Naive thymus-derived CD8-positive, alpha-beta T cell (primary cell): ENCODE measurements around the gene VSTM4. TPM values are rescaled to one million over a fixed set of nuclear protein-coding genes. Genes with fewer than 3 reads are reported as not detected.

ENCODE experiments used
- ATAC-seq, 2 donors: fragments of 150-1000 bp; cut with Tn5 transposase in 1 of 2; sonication (Bioruptor Pico), chemical (Tn5 transposase) in 1 of 2; 1 replicate in 1 of 2; 2 replicates in 1 of 2; pipeline ENCODE4 v1.10.0; 2021; ENCODE audit warnings: mild to moderate bottlenecking in 2 of 2, moderate library complexity in 2 of 2
- POLR2A ChIA-PET: fragments of 350-600 bp; sonication (Branson Sonifier 250); formaldehyde crosslinking; loops from one replicate; lab custom pipeline; 2021; ENCODE audit warnings: antibody characterized with exemption; lab: Charles Lee
- DNase-seq, 10 donors: peaks; one replicate each; pipeline versions ENCODE4 v3.0.0 to v3.0.0-alpha.2; 2020 to 2022
- H3K27ac Mint-ChIP-seq, 10 donors: one replicate each; pipeline ENCODE4 v1.8.0; 2020 to 2022; ENCODE audit warnings: mild to moderate bottlenecking in 10 of 10, mixed read lengths in 10 of 10, moderate library complexity in 4 of 10, inconsistent platforms in 1 of 10
- H3K27me3 Mint-ChIP-seq, 5 donors: one replicate each; pipeline ENCODE4 v1.8.0; 2021 to 2022; ENCODE audit warnings: mixed read lengths in 5 of 5
- H3K36me3 Mint-ChIP-seq, 3 donors: one replicate each; pipeline ENCODE4 v1.8.0; 2020 to 2022; ENCODE audit warnings: mixed read lengths in 3 of 3, mild to moderate bottlenecking in 2 of 3, inconsistent platforms in 1 of 3
- H3K4me1 Mint-ChIP-seq, 4 donors: one replicate each; pipeline ENCODE4 v1.8.0; 2021 to 2022; ENCODE audit warnings: mixed read lengths in 4 of 4
- H3K4me3 Mint-ChIP-seq, 10 donors: one replicate each; pipeline ENCODE4 v1.8.0; 2020 to 2022; ENCODE audit warnings: mild to moderate bottlenecking in 10 of 10, mixed read lengths in 10 of 10, moderate library complexity in 6 of 10, inconsistent platforms in 1 of 10
- H3K9me3 Mint-ChIP-seq, 9 donors: one replicate each; pipeline ENCODE4 v1.8.0; 2020 to 2022; ENCODE audit warnings: mixed read lengths in 9 of 9, mild to moderate bottlenecking in 3 of 9, inconsistent platforms in 1 of 9, moderate library complexity in 1 of 9
- polyA plus RNA-seq, 3 donors: library from polyadenylated mRNA; unstranded; fragments of 300-500 nt; fragmentation: Illumina TruSeq; gene quantifications; one replicate each; pipeline ENCODE4 v1.2.3, GENCODE V29; 2021
- total RNA-seq, 8 experiments: library from RNA in 2 of 8; stranded (reverse) in 2 of 8; gene quantifications; one replicate each; pipeline ENCODE4 v1.2.3 and lab custom pipeline; 2021 to 2026

Gene VSTM4, protein sequence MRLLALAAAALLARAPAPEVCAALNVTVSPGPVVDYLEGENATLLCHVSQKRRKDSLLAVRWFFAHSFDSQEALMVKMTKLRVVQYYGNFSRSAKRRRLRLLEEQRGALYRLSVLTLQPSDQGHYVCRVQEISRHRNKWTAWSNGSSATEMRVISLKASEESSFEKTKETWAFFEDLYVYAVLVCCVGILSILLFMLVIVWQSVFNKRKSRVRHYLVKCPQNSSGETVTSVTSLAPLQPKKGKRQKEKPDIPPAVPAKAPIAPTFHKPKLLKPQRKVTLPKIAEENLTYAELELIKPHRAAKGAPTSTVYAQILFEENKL
- total RNA-seq: not detected
- under 1 TPM in 1 of 3 donors, not detected in 2; 0.07 TPM for polyA plus RNA-seq
- 0 to 0.09 (median 0) reads per million in 6 experiments for total RNA-seq (lab: John Stamatoyannopoulos, UW)

DNA sequence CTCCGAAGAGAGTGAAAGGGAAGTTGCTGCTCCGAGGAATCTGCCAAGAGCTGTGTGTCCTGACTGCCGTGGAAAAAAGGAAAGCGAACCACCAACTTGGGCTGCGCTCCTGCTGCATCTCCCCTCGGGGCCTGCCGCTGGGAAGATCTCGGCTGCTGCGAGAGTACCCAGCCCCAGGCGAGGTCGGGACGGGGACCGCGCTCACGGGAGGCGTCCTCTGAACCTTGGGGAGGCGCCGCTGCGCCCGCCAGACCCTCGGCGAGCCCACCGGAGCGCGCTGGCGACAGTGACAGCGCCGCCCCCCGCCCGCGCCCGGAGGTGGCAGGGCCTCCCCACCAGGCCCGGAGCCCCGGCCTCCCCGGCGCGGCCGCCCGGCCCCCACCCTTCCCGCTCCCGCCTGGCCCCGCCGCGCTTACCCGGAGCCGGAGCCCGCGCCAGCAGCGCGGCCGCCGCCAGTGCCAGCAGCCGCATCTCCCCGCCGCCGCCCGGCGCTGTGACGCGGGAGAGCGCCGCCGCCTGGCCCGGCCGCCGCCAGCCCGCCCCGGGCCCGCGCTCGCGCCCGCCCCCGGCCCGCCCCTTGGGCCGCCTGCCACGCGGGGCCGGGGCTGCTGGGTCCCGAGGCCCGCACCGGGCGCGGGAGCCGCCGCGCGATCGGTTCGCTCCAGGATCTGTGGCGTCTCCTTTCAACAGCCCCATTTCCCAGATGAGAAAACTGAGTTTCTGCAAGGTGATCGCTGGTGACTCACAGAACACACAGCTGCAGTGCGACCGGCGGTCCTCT is at the start of gene VSTM4:
VSTM4 (minus strand) TSS at position 508 of the 781 bp plus-strand sequence; CDS start at position 471, 37 bp downstream.
- DNase-seq (no peak), ATAC-seq (no peak)
- Mint-ChIP-seq H3K27ac (peak within 1 kb of the TSS in 2 of 10 donors; percentile 9 to 77), H3K4me1 (peaks cover 0 to 8% (median 3%) of the 10 kb centered on the region in 4 donors), H3K9me3 (no peaks in the 10 kb centered on the region), H3K27me3 (peaks cover 16 to 46% (median 22%) of the 10 kb centered on the region in 5 donors), H3K36me3 (no peaks in the 10 kb centered on the region), H3K4me3 (peak within 1 kb of the TSS in 4 of 10 donors; percentile 30 to 66 (median 34))
- POLR2A ChIA-PET: no interaction called here

- peak overlapping the region in 1 of 10 donors; percentile 12 for H3K4me3 Mint-ChIP-seq
- POLR2A ChIA-PET: no interaction called here
- peak in 1 of 10 donors; percentile 7 for DNase-seq
- H3K9me3 Mint-ChIP-seq: no peaks in the 10 kb centered on the region
- H3K27ac Mint-ChIP-seq: no peak overlapping the region
- H3K36me3 Mint-ChIP-seq: no peaks in the 10 kb centered on the region
- peak; percentile 49 to 56 for ATAC-seq
- peaks cover 4 to 9% (median 6%) of the 10 kb centered on the region in 4 donors for H3K4me1 Mint-ChIP-seq
- H3K27me3 Mint-ChIP-seq: peaks cover 0 to 21% (median 2%) of the 10 kb centered on the region in 5 donors
Measured at GRCh38 chr10:49164559-49165188, 49.4 kb upstream of the VSTM4 start.

DNA sequence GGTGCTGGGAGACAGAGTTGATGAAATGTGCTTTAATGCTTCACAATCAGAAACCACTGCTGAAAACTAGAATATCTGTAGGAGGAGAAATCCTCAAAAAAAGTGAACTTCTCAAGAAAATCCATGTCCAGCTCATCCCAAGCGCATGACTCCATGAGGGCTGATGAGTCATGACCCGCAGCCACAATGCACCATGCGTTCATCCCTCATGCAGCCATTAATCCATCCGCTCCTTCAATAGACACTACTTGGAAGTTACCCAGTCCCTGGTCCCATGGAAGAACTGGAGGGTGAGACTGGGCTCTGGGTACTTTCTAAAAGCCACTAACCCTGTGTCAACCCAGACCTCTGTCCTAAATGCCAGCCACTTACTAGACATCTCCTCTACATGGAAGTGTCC is 48.4 kb upstream of the VSTM4 start:
- POLR2A ChIA-PET: no interaction called here
- no peak for ATAC-seq
- Mint-ChIP-seq H3K4me1 (peaks cover 4 to 9% (median 6%) of the 10 kb centered on the region in 4 donors), H3K27me3 (peaks cover 0 to 24% (median 2%) of the 10 kb centered on the region in 5 donors), H3K4me3 (no peak overlapping the region), H3K9me3 (no peaks in the 10 kb centered on the region), H3K27ac (no peak overlapping the region), H3K36me3 (no peaks in the 10 kb centered on the region)
- DNase-seq: no peak

GRCh38 chr10:49162761-49163310 is 47.5 kb upstream of the VSTM4 start:
- Mint-ChIP-seq H3K27ac (no peak overlapping the region), H3K36me3 (no peaks in the 10 kb centered on the region), H3K9me3 (no peaks in the 10 kb centered on the region), H3K27me3 (peaks cover 0 to 24% (median 1%) of the 10 kb centered on the region in 5 donors), H3K4me3 (no peak overlapping the region), H3K4me1 (peaks cover 4 to 9% (median 8%) of the 10 kb centered on the region in 4 donors)
- DNase-seq: no peak
- POLR2A ChIA-PET: no interaction called here
- ATAC-seq: no peak

DNA sequence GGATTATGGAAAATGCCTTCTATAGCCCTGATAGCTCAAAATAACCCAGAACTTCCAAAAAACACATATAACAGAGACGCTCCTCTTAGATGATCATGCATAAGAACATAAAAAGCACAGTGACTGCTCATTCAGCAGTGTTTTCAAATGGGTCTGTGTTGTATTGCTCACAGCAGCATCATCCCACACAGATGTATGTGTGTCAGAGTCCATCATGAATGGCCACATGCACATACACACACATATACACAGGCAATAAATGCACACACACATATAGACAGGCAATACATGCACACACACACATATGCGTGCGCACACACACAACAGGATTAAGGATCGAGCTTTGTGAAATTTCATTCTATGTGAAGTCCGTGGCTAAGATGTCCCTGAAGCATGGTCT is 46.7 kb upstream of the VSTM4 start:
- ATAC-seq (no peak), DNase-seq (no peak)
- Mint-ChIP-seq H3K27me3 (peaks cover 0 to 24% (median 4%) of the 10 kb centered on the region in 5 donors), H3K36me3 (no peaks in the 10 kb centered on the region), H3K27ac (no peak overlapping the region), H3K9me3 (no peaks in the 10 kb centered on the region), H3K4me1 (peaks cover 4 to 15% (median 8%) of the 10 kb centered on the region in 4 donors), H3K4me3 (no peak overlapping the region)
- POLR2A ChIA-PET: no interaction called here

DNA sequence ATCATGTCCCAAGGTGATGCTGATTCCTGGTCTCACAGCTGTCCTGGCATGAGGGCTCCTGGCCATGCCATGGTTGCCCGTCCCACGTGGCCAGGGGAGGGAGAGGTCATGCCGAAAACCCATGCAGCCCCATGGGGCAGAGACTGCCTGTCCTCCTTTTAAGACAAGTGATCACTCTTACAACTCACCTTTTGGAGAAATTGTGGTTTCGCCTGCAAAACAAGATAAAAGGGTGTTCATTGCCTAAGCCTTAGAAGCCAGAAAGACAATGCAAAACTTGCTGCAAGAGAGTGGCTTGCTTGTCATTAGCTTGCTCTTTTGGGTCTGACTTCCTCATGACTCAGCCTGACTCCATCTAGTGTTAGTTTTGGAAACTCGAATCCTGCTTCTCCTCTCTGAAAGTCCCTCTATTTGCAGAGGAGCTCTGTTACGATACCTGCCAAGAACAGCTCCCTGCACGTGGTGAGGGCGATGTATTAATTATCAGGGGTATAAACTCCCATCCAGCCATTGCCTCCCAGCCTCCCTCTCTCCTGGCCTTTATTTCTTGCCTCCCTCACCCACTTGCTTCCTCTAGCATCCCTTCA is 46.2 kb upstream of the VSTM4 start:
- peaks cover 2 to 25% (median 6%) of the 10 kb centered on the region in 5 donors for H3K27me3 Mint-ChIP-seq
- POLR2A ChIA-PET: no interaction called here
- H3K4me1 Mint-ChIP-seq: peaks cover 4 to 19% (median 8%) of the 10 kb centered on the region in 4 donors
- no peaks in the 10 kb centered on the region for H3K9me3 Mint-ChIP-seq
- no peak overlapping the region for H3K4me3 Mint-ChIP-seq
- no peak overlapping the region for H3K27ac Mint-ChIP-seq
- DNase-seq (no peak), ATAC-seq (no peak)
- H3K36me3 Mint-ChIP-seq: no peaks in the 10 kb centered on the region

DNA sequence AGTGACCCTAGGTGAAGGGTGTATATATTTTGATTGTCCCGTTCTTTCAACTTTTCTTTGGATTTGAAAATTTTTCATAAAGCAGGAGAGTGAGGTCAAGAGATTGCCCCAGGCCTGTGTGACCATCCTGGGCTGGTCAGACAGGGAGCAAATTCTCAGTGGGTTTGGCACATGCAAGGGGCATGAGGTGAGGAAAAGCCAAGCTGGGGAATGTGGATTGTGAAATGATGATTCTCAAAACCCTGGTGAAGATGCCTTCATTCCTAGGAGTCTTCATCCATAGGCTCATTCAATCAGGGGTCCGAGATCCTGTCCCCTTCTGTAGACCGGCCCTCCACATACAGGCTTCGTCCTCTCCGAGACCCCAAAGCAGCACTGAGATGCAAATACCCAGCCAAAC is 45.5 kb upstream of the VSTM4 start:
- no peak for DNase-seq
- no peak for ATAC-seq
- Mint-ChIP-seq H3K27me3 (peaks cover 0 to 24% (median 5%) of the 10 kb centered on the region in 5 donors), H3K4me3 (no peak overlapping the region), H3K4me1 (peaks cover 4 to 20% (median 8%) of the 10 kb centered on the region in 4 donors), H3K9me3 (no peaks in the 10 kb centered on the region), H3K27ac (no peak overlapping the region), H3K36me3 (no peaks in the 10 kb centered on the region)
- POLR2A ChIA-PET: no interaction called here

GRCh38 chr10:49160110-49160509 is 44.8 kb upstream of the VSTM4 start:
- Mint-ChIP-seq H3K9me3 (no peaks in the 10 kb centered on the region), H3K36me3 (no peaks in the 10 kb centered on the region), H3K4me3 (no peak overlapping the region), H3K27ac (no peak overlapping the region), H3K27me3 (peaks cover 0 to 22% (median 5%) of the 10 kb centered on the region in 5 donors), H3K4me1 (peaks cover 4 to 20% (median 8%) of the 10 kb centered on the region in 4 donors)
- no peak for ATAC-seq
- POLR2A ChIA-PET: no interaction called here
- DNase-seq: no peak

DNA sequence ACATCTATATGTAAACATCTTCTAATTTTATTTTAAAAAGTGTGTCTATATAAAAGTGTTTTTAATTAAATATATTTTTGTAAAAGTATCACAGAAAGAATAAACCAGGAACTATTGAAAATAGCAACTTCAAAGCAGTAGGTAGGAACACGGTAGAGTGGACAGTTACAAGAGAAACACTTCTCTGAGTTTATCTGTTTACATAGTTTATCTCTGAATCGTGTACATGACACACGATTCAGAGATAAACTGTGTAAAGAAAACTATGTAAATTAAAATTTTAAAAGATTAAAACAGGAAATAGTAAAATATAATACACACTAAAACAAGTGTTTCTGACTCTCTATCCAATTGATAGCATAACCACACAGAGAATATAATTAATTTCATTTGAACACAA is 43.6 kb upstream of the VSTM4 start:
- H3K27ac Mint-ChIP-seq: no peak overlapping the region
- peaks cover 0 to 16% (median 1%) of the 10 kb centered on the region in 4 donors for H3K4me1 Mint-ChIP-seq
- H3K36me3 Mint-ChIP-seq: no peaks in the 10 kb centered on the region
- DNase-seq: no peak
- H3K4me3 Mint-ChIP-seq: no peak overlapping the region
- ATAC-seq: no peak
- no peaks in the 10 kb centered on the region for H3K9me3 Mint-ChIP-seq
- POLR2A ChIA-PET: no interaction called here
- H3K27me3 Mint-ChIP-seq: peaks cover 0 to 10% (median 7%) of the 10 kb centered on the region in 5 donors

DNA sequence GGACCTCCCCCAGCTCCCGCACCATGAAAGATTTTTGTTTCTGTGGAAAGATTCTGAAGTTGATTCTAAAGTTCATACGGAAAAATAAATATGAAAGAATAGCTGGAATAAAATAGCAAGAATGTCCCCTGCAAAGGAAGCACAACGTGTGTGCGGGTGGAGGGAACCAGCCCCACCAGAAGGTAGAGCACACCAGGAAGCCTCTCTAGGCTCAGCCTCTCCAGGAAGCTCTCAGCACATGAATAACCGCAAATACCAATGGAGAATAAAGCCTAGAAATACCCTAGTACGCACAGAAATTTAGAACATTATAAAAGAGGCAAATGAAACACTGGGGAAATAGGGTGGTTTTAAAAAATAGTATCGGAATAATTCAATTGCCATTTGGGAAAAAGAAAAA is 43.1 kb upstream of the VSTM4 start:
- ATAC-seq (no peak), DNase-seq (no peak)
- no peak overlapping the region for H3K27ac Mint-ChIP-seq
- no peaks in the 10 kb centered on the region for H3K36me3 Mint-ChIP-seq
- H3K27me3 Mint-ChIP-seq: peaks cover 0 to 10% (median 9%) of the 10 kb centered on the region in 5 donors
- H3K9me3 Mint-ChIP-seq: no peaks in the 10 kb centered on the region
- peaks cover 0 to 16% (median 1%) of the 10 kb centered on the region in 4 donors for H3K4me1 Mint-ChIP-seq
- POLR2A ChIA-PET: no interaction called here
- H3K4me3 Mint-ChIP-seq: no peak overlapping the region

- ATAC-seq: no peak
- DNase-seq: no peak
- Mint-ChIP-seq H3K4me1 (peaks cover 0 to 16% (median 1%) of the 10 kb centered on the region in 4 donors), H3K27ac (no peak overlapping the region), H3K4me3 (no peak overlapping the region), H3K27me3 (peaks cover 4 to 13% (median 9%) of the 10 kb centered on the region in 5 donors), H3K9me3 (no peaks in the 10 kb centered on the region), H3K36me3 (no peaks in the 10 kb centered on the region)
- POLR2A ChIA-PET: no interaction called here
Measured at GRCh38 chr10:49157229-49157628, 41.9 kb upstream of the VSTM4 start.

DNA sequence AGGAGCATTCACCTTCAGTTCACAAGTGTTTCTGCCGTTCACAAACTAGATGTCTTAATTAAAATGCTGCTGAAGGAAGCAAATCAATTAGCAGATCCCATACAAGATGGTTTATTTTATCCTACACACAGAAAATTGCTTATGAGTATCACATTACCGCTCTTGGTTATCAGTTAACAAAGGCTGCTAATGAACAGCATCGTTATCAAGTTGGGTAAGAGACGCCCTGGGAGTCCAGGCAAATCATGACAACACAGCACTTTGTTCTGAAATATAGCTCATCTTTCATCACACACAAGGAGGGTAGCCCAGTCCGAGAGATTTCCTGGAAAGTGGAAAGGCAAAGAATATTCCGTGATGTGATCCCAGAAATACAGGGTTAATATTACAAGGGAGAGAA is 39.3 kb upstream of the VSTM4 start:
- POLR2A ChIA-PET: no interaction called here
- Mint-ChIP-seq H3K9me3 (peaks cover 0 to 3% (median 0%) of the 10 kb centered on the region in 9 donors), H3K4me3 (no peak overlapping the region), H3K27ac (no peak overlapping the region), H3K36me3 (no peaks in the 10 kb centered on the region), H3K4me1 (peaks cover 0 to 16% (median 1%) of the 10 kb centered on the region in 4 donors), H3K27me3 (peaks cover 6 to 15% (median 9%) of the 10 kb centered on the region in 5 donors)
- ATAC-seq: no peak
- no peak for DNase-seq
